ENCODE results near the gene ANKS1A.

DNA sequence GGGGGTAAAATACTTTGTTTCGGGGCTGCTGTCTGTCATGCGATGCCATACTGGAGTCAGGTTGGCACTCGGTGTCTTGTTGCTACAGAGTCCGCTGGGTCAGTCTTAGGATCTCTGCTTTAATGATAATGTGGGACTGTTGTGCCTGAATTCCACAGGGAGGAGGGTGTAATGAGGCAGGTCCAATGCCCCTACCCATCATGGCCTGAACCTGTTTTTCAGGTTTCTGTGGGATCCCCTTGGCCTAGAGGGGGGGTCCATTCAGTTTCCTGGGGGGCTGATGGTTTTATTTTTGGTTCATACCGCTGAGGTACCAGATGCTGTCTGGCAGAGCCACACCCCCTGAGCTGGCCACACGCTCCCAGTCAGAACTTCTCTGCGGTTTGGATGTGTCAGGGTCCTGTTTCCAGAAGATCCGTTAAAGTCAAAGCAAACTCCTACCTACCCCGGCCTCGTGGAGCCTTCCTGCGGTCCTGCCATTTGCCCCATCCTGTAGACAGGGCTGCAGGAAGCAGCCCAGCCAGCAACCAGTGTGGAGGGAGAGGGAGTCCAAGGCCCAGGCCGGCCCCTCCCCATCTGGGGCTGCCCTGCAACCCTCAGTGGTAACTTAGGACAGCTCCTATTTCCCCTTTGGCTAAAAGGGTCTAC lies 182.4 kb downstream of the ANKS1A start:
- TF ChIP-seq REST (IDR thresholded peaks at IDR 0.05; ENCODE audit: low read depth, low read length) = no peak
- no peak for TF ChIP-seq EZH2phosphoT487 (IDR thresholded peaks at IDR 0.05; ENCODE audit: borderline replicate concordance, low read depth)
- no peak for TF ChIP-seq CTCF (IDR thresholded peaks at IDR 0.05)
- TF ChIP-seq TEAD4 (IDR thresholded peaks at IDR 0.05; ENCODE audit: borderline replicate concordance, insufficient read depth) = no peak
